ENCODE data around the gene TBC1D17. TPM values are rescaled to one million over a fixed set of nuclear protein-coding genes. Genes with fewer than 3 reads are reported as not detected.
"Not testable (repeated sequence)": the region's sequence is repeated elsewhere in the genome, so short reads cannot be mapped to it uniquely, and the experiment has no call there.

Gene TBC1D17
- total RNA-seq, 1 experiment from 2014 or later: 6.8 TPM

- DNase-seq (ENCODE audit: low spot score): no peak
Measured at GRCh38 chr19:49921871-49922795, 44.6 kb downstream of the TBC1D17 start.

- DNase-seq (ENCODE audit: low spot score): no peak
Measured at GRCh38 chr19:49923055-49924003, 45.8 kb downstream of the TBC1D17 start.

DNA sequence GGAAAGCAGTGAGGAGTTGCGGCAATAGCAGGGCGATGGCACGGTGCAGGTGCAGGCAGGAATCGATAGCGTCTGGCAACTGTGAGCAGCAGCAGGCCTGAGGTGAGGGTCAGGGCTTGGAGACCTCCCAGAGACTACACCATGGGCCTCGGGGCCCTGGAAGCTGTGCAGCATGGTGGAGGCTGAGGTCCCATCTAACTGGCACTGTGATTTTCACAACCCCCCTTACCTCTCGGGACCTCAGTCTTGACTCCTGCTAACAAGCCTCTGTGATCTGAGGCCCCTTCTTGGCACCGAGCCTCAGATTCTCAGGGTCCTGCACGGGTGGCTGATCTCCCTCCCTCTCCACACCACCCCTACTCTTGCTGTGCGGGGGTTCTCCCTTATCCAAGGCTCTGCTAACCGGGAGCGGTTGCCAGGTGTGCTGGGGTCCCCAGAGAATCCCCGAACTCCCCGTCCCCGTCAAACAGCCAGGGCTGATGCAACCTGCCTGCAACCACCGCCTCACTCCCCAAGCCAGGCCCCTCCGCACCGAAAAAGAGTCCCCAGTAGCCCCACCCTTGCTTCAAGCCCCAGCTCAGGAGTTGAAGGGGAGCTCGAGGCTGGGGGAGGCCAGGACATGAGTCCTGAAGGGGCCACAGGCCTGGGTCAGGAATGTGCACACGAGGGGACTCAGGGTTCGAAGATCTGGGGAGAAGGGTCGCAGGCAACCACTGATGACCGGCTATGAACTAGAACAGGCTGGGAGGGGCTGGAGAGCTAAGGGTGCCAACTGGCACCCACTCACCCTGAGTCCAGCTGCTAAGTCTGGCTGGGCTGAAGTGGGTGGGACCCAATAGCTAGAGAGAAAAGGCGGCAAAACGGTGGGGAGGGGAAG, 46.7 kb downstream of the TBC1D17 start:
- DNase-seq (ENCODE audit: low spot score): no peak

DNA sequence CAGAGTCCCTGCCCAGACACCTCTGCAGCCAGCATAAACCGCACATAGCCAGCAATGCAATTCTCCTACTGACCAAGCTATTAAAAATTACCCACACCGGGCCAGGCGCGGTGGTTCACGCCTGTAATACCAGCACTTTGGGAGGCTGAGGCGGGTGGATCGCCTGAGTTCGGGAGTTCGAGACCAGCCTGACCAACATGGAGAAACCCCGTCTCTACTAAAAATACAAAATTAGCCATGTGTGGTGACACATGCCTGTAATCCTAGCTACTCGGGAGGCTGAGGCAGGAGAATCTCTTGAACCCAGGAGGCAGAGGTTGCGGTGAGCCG, 47.3 kb downstream of the TBC1D17 start:
- not testable (repeated sequence) for DNase-seq (ENCODE audit: low spot score)

DNA sequence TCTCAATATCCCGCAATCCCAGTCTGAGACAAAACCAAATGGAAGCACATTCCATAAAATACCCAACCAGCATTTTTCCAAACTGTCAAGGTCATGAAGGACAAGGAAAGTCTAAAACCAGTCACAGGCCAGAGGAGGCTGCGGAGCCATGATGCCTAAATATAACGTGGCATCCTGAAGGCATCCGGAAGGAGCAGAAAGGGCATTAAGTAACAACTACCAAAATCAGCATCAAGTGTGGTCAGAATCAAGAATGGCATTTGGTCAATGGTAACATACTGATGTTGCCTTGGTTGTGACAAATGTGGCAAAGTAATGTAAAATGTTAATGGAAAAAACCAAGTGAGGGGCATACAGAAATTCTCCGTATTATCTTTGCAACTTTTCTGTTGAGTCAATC, 48.0 kb downstream of the TBC1D17 start:
- no peak for DNase-seq (ENCODE audit: low spot score)

DNA sequence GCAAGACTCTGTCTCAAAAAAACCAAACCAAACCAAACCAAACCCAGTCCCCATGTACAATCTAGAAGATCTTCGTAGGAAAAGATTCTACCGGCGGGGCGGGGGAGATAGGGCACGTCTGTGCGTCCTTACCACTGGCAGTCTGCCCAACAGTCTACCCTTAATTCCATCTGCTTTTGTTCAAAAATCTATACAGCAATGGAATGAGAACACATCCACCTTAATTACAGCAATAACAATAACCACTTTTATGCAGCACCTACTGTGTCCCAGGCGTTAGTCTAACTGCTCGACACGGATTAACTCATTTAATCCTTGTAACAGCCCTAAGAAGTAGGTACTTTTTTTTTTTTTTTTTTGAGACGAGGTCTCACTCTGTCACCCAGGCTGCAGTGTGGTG, 49.0 kb downstream of the TBC1D17 start:
- DNase-seq (ENCODE audit: low spot score): no peak

GRCh38 chr19:49927526-49928264, 50.2 kb downstream of the TBC1D17 start:
- DNase-seq (ENCODE audit: low spot score): no peak

DNA sequence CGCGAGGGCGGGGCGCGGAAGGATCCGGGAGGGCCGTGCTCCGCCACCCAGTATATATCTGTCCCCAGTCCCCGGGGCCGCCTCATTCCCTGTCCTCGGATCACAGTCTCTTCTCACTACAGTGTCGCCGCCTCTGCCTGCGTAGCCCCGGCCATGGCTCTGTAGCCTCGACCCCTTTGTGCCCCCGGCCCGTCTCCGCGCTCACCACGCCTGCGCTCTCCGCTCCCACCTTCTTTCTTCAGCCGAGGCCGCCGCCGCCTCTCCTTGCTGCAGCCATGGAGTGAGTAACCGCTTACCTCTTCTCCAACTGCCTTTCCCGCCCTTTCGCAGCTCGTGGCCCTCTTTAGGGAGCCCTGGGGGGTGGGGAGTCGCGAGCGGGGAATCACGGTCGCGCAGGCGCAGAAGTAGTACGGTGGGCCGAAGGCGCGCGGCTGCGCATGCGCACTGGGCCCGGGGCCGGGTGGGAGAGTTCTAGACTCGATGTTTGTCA, 51.7 kb downstream of the TBC1D17 start, which contains the start of the genes ATF5 and NUP62:
ATF5 (plus strand) TSS at position 85 of the 490 bp plus-strand sequence. CDS start 1,646 bp downstream, outside the sequence.
NUP62 (minus strand) TSS at position 384 of the 490 bp plus-strand sequence. CDS start 19,697 bp downstream, outside the sequence.
- peak; percentile 87 for DNase-seq (ENCODE audit: low spot score)

- DNase-seq (ENCODE audit: low spot score): peak; percentile 96
Measured at GRCh38 chr19:49929611-49930482, 52.3 kb downstream of the TBC1D17 start.

GRCh38 chr19:49930483-49931011, 53.0 kb downstream of the TBC1D17 start:
- no peak for DNase-seq (ENCODE audit: low spot score)

- DNase-seq (ENCODE audit: low spot score): no peak
Measured at GRCh38 chr19:49931293-49932040, 54.0 kb downstream of the TBC1D17 start.

GRCh38 chr19:49932041-49932451, 54.5 kb downstream of the TBC1D17 start:
- no peak for DNase-seq (ENCODE audit: low spot score)

- no peak for DNase-seq (ENCODE audit: low spot score)
Measured at GRCh38 chr19:49932731-49933131, 55.2 kb downstream of the TBC1D17 start.

GRCh38 chr19:49933643-49934042, 56.1 kb downstream of the TBC1D17 start:
- DNase-seq (ENCODE audit: low spot score): no peak

DNA sequence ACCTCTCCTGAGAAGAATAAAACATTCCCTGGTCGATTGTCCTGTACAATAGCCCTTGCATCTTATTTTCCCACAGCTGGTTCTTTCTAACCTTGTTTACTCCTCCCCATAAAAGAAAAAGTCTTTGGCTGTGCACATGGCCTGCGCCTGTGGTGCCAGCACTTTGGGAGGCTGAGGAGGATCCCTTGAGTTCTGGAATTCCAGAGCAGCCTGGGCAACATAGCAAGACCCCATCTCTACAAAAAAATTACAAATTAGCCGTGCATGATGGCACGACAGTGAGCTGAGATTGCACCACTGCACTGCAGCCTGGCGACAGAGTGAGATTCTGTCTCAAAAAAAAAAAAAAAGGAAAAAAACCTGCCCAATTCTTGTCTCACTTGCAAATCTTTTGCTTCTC, 59.0 kb downstream of the TBC1D17 start:
- no peak for DNase-seq (ENCODE audit: low spot score)

DNA sequence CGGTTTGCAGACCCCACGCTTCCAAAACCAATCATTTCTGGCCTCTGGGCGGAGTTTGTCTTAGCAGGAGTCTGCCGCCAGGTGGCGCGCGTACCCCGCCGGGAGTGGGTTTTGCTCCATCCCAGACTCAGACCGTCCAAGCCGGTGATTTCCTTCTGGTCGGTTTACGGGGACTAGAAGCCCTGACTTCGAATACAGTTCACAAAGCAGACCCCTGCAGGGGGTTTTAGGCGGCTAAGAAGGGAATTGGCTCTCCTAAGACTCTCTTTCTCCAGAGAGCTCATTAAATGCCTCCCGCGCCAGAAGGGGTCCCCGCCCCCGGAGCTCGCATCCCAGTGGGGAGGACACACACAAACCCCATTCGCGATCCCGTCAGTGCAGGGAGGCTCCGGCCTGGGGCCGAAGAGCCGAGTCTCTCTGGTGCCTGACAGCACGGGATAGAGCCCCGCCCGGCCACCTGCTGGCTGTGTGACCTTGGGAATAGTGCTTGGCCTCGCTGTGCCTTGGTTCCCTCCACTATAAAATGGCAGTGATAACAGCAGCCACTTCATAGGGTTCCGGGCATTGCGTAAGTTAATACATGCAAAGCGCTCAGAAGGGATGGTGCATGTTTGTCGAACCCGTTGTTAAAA, 60.4 kb downstream of the TBC1D17 start:
- peak; percentile 69 for DNase-seq (ENCODE audit: low spot score)
